ENCODE data around the gene METAP1. TPM values are rescaled to one million over a fixed set of nuclear protein-coding genes. Genes with fewer than 3 reads are reported as not detected.

Gene METAP1
- total and polyA plus RNA-seq, 2 of the 4 experiments (the other 2 are of a cell fraction): 43.7 to 47.9 TPM

- ChIA-PET POLR2A (ENCODE audit: unreplicated experiment) (no interaction called here), CTCF (interaction anchor here (1.0 kb wide), 1 partner anchor 60 kb away, joined by 3 read pairs; the partner anchor contains the start of gene METAP1)
- no peak overlapping the region for H4K8ac ChIP-seq (ENCODE audit: low read depth in 2 of 2, low read length in 2 of 2)
- peaks cover 5% of the 10 kb centered on the region for H3K4me1 ChIP-seq (ENCODE audit: control insufficient read depth, insufficient read depth, low read length)
- no peaks in the 10 kb centered on the region for H3K9me3 ChIP-seq (ENCODE audit: control insufficient read depth, insufficient read depth, low read length)
- peaks cover 19% of the 10 kb centered on the region for H3K36me3 ChIP-seq (ENCODE audit: control insufficient read depth, insufficient read depth, low read length)
- H3K14ac ChIP-seq (replicated peaks; ENCODE audit: low read depth, low read length): no peak overlapping the region
- no peak overlapping the region for H2AK9ac ChIP-seq (replicated peaks; ENCODE audit: low read depth, low read length, poor library complexity)
- H3K9me1 ChIP-seq (ENCODE audit: insufficient read depth, low read length): no peaks in the 10 kb centered on the region
- H2BK120ac ChIP-seq (ENCODE audit: low read depth, low read length): no peak overlapping the region
- no TSS peak for BruUV-seq (replicated peaks)
- H2BK20ac ChIP-seq (ENCODE audit: low read depth, low read length): no peak overlapping the region
- intact Hi-C loops (cut with micrococcal nuclease) (no loop called here), dilution Hi-C loops (cut with HindIII; ENCODE audit: low sequenced_read_pairs, unreplicated experiment) (no loop called here), in situ Hi-C loops (cut with MboI; ENCODE audit: low sequenced_read_pairs) (loop anchor here (10.0 to 25.0 kb wide), 3 partner anchors 390 to 900 kb away; no protein-coding TSS in a partner anchor)
- no peak overlapping the region for H2AFZ ChIP-seq (replicated peaks; ENCODE audit: low read length, poor library complexity)
- no peak overlapping the region for H3K23ac ChIP-seq (ENCODE audit: low read depth, low read length)
- H4K5ac ChIP-seq (ENCODE audit: low read depth, low read length): no peak overlapping the region
- no peak overlapping the region for H3K18ac ChIP-seq (ENCODE audit: low read depth, low read length)
- H2BK5ac ChIP-seq (ENCODE audit: low read depth, low read length, poor library complexity, severe bottlenecking): no peak overlapping the region
- no peaks in the 10 kb centered on the region for H3K27me3 ChIP-seq (ENCODE audit: control insufficient read depth, insufficient read depth, low read length)
- no peak overlapping the region for H4K91ac ChIP-seq (ENCODE audit: insufficient read depth, low read depth, low read length)
- H3K4me2 ChIP-seq (ENCODE audit: low read depth, low read length): no peak overlapping the region
- ATAC-seq (ENCODE audit: low read depth): no peak
- TF ChIP-seq BHLHE40 (IDR thresholded peaks at IDR 0.05; ENCODE audit: low read depth, low read length) (no peak), MAZ (IDR thresholded peaks at IDR 0.05; ENCODE audit: borderline replicate concordance, low read depth, low read length) (no peak), CHD1 (IDR thresholded peaks at IDR 0.05; ENCODE audit: low read depth, low read length) (no peak), NFE2L2 (IDR thresholded peaks at IDR 0.05; ENCODE audit: low read depth, low read length) (no peak), SMC3 (IDR thresholded peaks at IDR 0.05; ENCODE audit: low read depth, low read length) (no peak), USF2 (IDR thresholded peaks at IDR 0.05; ENCODE audit: low read depth, low read length) (no peak), RFX5 (IDR thresholded peaks at IDR 0.05; ENCODE audit: low read depth, low read length) (no peak), RAD21 (IDR thresholded peaks at IDR 0.05; ENCODE audit: low read length) (no peak)
- TF ChIP-seq, protein P1, sequence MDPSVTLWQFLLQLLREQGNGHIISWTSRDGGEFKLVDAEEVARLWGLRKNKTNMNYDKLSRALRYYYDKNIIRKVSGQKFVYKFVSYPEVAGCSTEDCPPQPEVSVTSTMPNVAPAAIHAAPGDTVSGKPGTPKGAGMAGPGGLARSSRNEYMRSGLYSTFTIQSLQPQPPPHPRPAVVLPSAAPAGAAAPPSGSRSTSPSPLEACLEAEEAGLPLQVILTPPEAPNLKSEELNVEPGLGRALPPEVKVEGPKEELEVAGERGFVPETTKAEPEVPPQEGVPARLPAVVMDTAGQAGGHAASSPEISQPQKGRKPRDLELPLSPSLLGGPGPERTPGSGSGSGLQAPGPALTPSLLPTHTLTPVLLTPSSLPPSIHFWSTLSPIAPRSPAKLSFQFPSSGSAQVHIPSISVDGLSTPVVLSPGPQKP (IDR thresholded peaks at IDR 0.05; ENCODE audit: borderline replicate concordance, low read depth, low read length): no peak
- TF ChIP-seq, protein P2, sequence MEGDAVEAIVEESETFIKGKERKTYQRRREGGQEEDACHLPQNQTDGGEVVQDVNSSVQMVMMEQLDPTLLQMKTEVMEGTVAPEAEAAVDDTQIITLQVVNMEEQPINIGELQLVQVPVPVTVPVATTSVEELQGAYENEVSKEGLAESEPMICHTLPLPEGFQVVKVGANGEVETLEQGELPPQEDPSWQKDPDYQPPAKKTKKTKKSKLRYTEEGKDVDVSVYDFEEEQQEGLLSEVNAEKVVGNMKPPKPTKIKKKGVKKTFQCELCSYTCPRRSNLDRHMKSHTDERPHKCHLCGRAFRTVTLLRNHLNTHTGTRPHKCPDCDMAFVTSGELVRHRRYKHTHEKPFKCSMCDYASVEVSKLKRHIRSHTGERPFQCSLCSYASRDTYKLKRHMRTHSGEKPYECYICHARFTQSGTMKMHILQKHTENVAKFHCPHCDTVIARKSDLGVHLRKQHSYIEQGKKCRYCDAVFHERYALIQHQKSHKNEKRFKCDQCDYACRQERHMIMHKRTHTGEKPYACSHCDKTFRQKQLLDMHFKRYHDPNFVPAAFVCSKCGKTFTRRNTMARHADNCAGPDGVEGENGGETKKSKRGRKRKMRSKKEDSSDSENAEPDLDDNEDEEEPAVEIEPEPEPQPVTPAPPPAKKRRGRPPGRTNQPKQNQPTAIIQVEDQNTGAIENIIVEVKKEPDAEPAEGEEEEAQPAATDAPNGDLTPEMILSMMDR (conservative IDR thresholded peaks at IDR 0.05; ENCODE audit: low read depth, low read length): no peak
- no peaks in the 10 kb centered on the region for H4K20me1 ChIP-seq (ENCODE audit: insufficient read depth, low read length)
- no peak overlapping the region for H3K56ac ChIP-seq (ENCODE audit: extremely low read depth, insufficient read depth, low read length)
- DNase-seq: no peak
- no peak overlapping the region for H3K4me3 ChIP-seq (ENCODE audit: insufficient read depth, low read depth, low read length)
- H3K27ac ChIP-seq (ENCODE audit: insufficient read depth, low read length): no peak overlapping the region
- WGBS, 2 experiments (ENCODE audit: extremely low coverage in 2 of 2, insufficient read length in 1 of 2): no CpG with 5 or more reads among the region's 3 CpGs
- no peak overlapping the region for H3K9ac ChIP-seq (ENCODE audit: low read depth, low read length)
- peaks cover 14 to 27% of the 10 kb centered on the region in 2 experiments for H3K79me1 ChIP-seq (ENCODE audit: low read depth in 1 of 2, low read length in 2 of 2)
- no peak overlapping the region for H2AK5ac ChIP-seq (ENCODE audit: low read depth, low read length)
- no peak overlapping the region for H2BK15ac ChIP-seq (ENCODE audit: low read depth, low read length)
- H3K4ac ChIP-seq (ENCODE audit: low read depth, low read length): no peak overlapping the region
These were observed 59.0 kb downstream of the METAP1 start for GRCh38 chr4:99054428-99054994.
